H1 (cell line): ENCODE data around the gene CCDC198. TPM values are rescaled to one million over a fixed set of nuclear protein-coding genes. Genes with fewer than 3 reads are reported as not detected.

ENCODE experiments used
- KDM5A ChIP-seq: fragments of 200-600 bp; IDR thresholded peaks from 2 replicates; pipeline ENCODE4 v1.7.1; 2012; ENCODE audit warnings: mild to moderate bottlenecking, low read length, inconsistent platforms, mixed read lengths
- polyA plus RNA-seq, 7 experiments: library from polyadenylated mRNA; depleted of rRNA in 3 of 7; stranded (reverse) in 5 of 7; unstranded in 2 of 7; fragments of >200 nt in 5 of 7; fragments of 200-250 nt in 2 of 7; gene quantifications; 1 replicate in 5 of 7; 2 replicates in 1 of 7; 4 replicates in 1 of 7; pipeline versions ENCODE4 v1.2.1 to v1.2.3, GENCODE V29; 2011 to 2013; ENCODE audit warnings: missing spikeins in 2 of 7, mixed read lengths in 2 of 7
- total RNA-seq: library from RNA; stranded (reverse); fragmentation: NEBNext Ultra II Directional; extraction: Animal tissue kit (Norgen Biotek cat#: 25700); gene quantifications from 2 replicates; pipeline ENCODE4 v1.2.1, GENCODE V29; 2021

CCDC198 gene
- total and polyA plus RNA-seq, 2 of the 8 experiments (the other 6 are each of a cell fraction or from before 2014, with no cell fraction given), result not detected

DNA sequence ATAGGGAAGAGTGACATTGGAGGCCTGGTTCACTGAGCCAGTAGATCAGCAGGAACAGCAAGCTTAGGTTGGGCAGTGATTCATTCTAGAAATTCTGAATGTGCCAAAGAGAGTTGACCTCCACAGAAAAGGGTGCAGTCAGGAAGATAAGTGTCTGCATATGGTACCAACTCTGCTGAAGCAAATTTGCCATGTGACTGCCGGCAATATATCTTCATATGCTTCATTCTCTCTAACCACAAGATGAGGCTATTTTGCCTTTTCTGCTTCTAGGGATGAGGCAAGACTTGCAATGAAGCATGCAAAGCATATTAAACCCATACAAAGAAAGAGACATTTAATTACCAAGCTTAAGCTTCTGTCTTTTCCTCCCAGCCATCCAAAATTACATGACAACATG is 13.6 kb downstream of the CCDC198 start (continued):
- no peak for TF ChIP-seq KDM5A
